Upper lobe of left lung (tissue), 4 donors: Measurements from ENCODE around the gene NR2C2AP.

Experiments used
- CTCF ChIP-seq, 6 experiments: fragments of 450-650 bp in 4 of 6; fragments of 200-600 bp in 2 of 6; sonication (generic) in 2 of 6; IDR thresholded peaks; one replicate each; pipeline ENCODE4 v1.5.1; 2016 to 2019; ENCODE audit warnings: antibody characterized with exemption in 6 of 6
- EP300 ChIP-seq, 4 donors: sonication (generic); formaldehyde crosslinking; IDR thresholded peaks; one replicate each; pipeline ENCODE4 v1.5.1; 2017; ENCODE audit warnings: antibody characterized with exemption in 4 of 4, control low read depth in 2 of 4

- no peak for TF ChIP-seq CTCF (IDR thresholded peaks at IDR 0.05)
- TF ChIP-seq EP300 (IDR thresholded peaks at IDR 0.05), result no peak
Measured at GRCh38 chr19:19250196-19250801, 47.1 kb upstream of the NR2C2AP start.
